Naive thymus-derived CD4-positive, alpha-beta T cell (primary cell): ENCODE results near the gene CCDC192. TPM values are rescaled to one million over a fixed set of nuclear protein-coding genes. Genes with fewer than 3 reads are reported as not detected.
"Not testable (repeated sequence)": the region's sequence is repeated elsewhere in the genome, so short reads cannot be mapped to it uniquely, and the experiment has no call there.

Experiments
- ATAC-seq: fragments of 150-1000 bp; cut with Tn5 transposase; 2 replicates; pipeline ENCODE4 v1.10.0; 2021; ENCODE audit warnings: mild to moderate bottlenecking, moderate library complexity
- CTCF ChIA-PET: fragments of 350-600 bp; sonication (Branson Sonifier 250); formaldehyde crosslinking; loops from one replicate; lab custom pipeline; 2021; ENCODE audit warnings: antibody characterized with exemption; lab: Charles Lee
- POLR2A ChIA-PET: fragments of 350-600 bp; sonication (Branson Sonifier 250); formaldehyde crosslinking; loops from one replicate; lab custom pipeline; 2021; ENCODE audit warnings: antibody characterized with exemption, inconsistent platforms; lab: Charles Lee
- DNase-seq, 9 donors: peaks; one replicate each; pipeline versions ENCODE4 v3.0.0 to v3.0.0-alpha.2; 2020 to 2022; ENCODE audit warnings: mixed read lengths in 1 of 9
- H3K27ac ChIP-seq: one replicate; pipeline ENCODE4 v1.7.0; 2013; ENCODE audit warnings: mild to moderate bottlenecking, low read depth, low read length, moderate library complexity
- H3K27me3 ChIP-seq, 2 donors: one replicate each; pipeline ENCODE4 v1.7.0; 2013; ENCODE audit warnings: low read length in 2 of 2, mild to moderate bottlenecking in 2 of 2, moderate library complexity in 2 of 2; ENCODE audit not compliant: control insufficient read depth in 2 of 2, insufficient read depth in 2 of 2
- H3K36me3 ChIP-seq, 3 experiments: 1 replicate in 2 of 3; 2 replicates in 1 of 3; pipeline ENCODE4 v1.7.0; 2013; ENCODE audit warnings: low read length in 3 of 3, mild to moderate bottlenecking in 3 of 3, moderate library complexity in 1 of 3; ENCODE audit not compliant: insufficient read depth in 3 of 3, control insufficient read depth in 2 of 3
- H3K4me1 ChIP-seq, 2 donors: one replicate each; pipeline ENCODE4 v1.7.0; 2013; ENCODE audit warnings: low read length in 2 of 2, mild to moderate bottlenecking in 2 of 2, moderate library complexity in 1 of 2; ENCODE audit not compliant: control insufficient read depth in 2 of 2, insufficient read depth in 2 of 2
- H3K4me3 ChIP-seq: 2 replicates; pipeline ENCODE4 v1.7.0; 2013; ENCODE audit warnings: mild to moderate bottlenecking, low read length
- H3K9me3 ChIP-seq, 3 experiments: 1 replicate in 2 of 3; 2 replicates in 1 of 3; pipeline ENCODE4 v1.7.0; 2013; ENCODE audit warnings: low read length in 3 of 3; ENCODE audit not compliant: control insufficient read depth in 2 of 3
- H3K27ac Mint-ChIP-seq, 9 donors: one replicate each; pipeline ENCODE4 v1.8.0; 2020 to 2022; ENCODE audit warnings: mixed read lengths in 9 of 9, mild to moderate bottlenecking in 8 of 9, moderate library complexity in 5 of 9, inconsistent platforms in 2 of 9
- H3K27me3 Mint-ChIP-seq, 5 donors: one replicate each; pipeline ENCODE4 v1.8.0; 2021 to 2022; ENCODE audit warnings: mixed read lengths in 5 of 5, mild to moderate bottlenecking in 1 of 5
- H3K36me3 Mint-ChIP-seq, 5 donors: one replicate each; pipeline ENCODE4 v1.8.0; 2020 to 2022; ENCODE audit warnings: mixed read lengths in 5 of 5, mild to moderate bottlenecking in 3 of 5, inconsistent platforms in 1 of 5
- H3K4me1 Mint-ChIP-seq, 7 donors: one replicate each; pipeline ENCODE4 v1.8.0; 2020 to 2022; ENCODE audit warnings: mixed read lengths in 7 of 7, mild to moderate bottlenecking in 3 of 7, inconsistent platforms in 1 of 7
- H3K4me3 Mint-ChIP-seq, 10 donors: one replicate each; pipeline ENCODE4 v1.8.0; 2020 to 2022; ENCODE audit warnings: mild to moderate bottlenecking in 10 of 10, mixed read lengths in 10 of 10, moderate library complexity in 6 of 10, inconsistent platforms in 2 of 10
- H3K9me3 Mint-ChIP-seq, 11 donors: one replicate each; pipeline ENCODE4 v1.8.0; 2020 to 2022; ENCODE audit warnings: mixed read lengths in 11 of 11, mild to moderate bottlenecking in 4 of 11, inconsistent platforms in 1 of 11, moderate library complexity in 1 of 11
- intact Hi-C, 2 donors: fragments of 100-400 bp; cut with micrococcal nuclease; formaldehyde crosslinking; loops; one replicate each; pipeline ENCODE4 v1.15.1; 2023
- polyA plus RNA-seq, 2 donors: library from polyadenylated mRNA; unstranded; fragments of 300-500 nt; fragmentation: Illumina TruSeq; gene quantifications; one replicate each; pipeline ENCODE4 v1.2.3, GENCODE V29; 2021
- total RNA-seq, 6 experiments: library from RNA in 5 of 6; stranded (reverse) in 5 of 6; gene quantifications; 1 replicate in 5 of 6; 2 replicates in 1 of 6; pipeline ENCODE4 v1.2.3 and lab custom pipeline; 2021 to 2026

CCDC192 gene
- total and polyA plus RNA-seq, 7 experiments from 2014 or later = not detected

GRCh38 chr5:127667926-127668325, 35.3 kb upstream of the CCDC192 start:
- Histone ChIP-seq H3K27me3 (no peaks in the 10 kb centered on the region), H3K4me3 (no peak overlapping the region), H3K36me3 (no peaks in the 10 kb centered on the region), H3K9me3 (no peaks in the 10 kb centered on the region), H3K27ac (no peak overlapping the region), H3K4me1 (no peaks in the 10 kb centered on the region)
- Mint-ChIP-seq H3K36me3 (no peaks in the 10 kb centered on the region), H3K9me3 (no peaks in the 10 kb centered on the region), H3K27ac (no peak overlapping the region), H3K4me1 (no peaks in the 10 kb centered on the region), H3K4me3 (no peak overlapping the region), H3K27me3 (peaks cover 0 to 12% (median 5%) of the 10 kb centered on the region in 5 donors)
- DNase-seq (no peak), ATAC-seq (no peak)
- intact Hi-C loops = no loop called here
- CTCF ChIA-PET = no interaction called here
- POLR2A ChIA-PET = no interaction called here

GRCh38 chr5:127671218-127671617, 32.0 kb upstream of the CCDC192 start:
- H3K27me3 ChIP-seq = no peaks in the 10 kb centered on the region
- no peak overlapping the region for H3K27ac ChIP-seq
- Mint-ChIP-seq H3K27ac (no peak overlapping the region), H3K27me3 (peaks cover 0 to 12% (median 5%) of the 10 kb centered on the region in 5 donors), H3K4me1 (no peaks in the 10 kb centered on the region), H3K9me3 (peaks cover 0 to 4% (median 0%) of the 10 kb centered on the region in 11 donors), H3K4me3 (no peak overlapping the region), H3K36me3 (no peaks in the 10 kb centered on the region)
- POLR2A ChIA-PET = no interaction called here
- intact Hi-C loops = no loop called here
- H3K9me3 ChIP-seq = no peaks in the 10 kb centered on the region
- CTCF ChIA-PET = no interaction called here
- H3K36me3 ChIP-seq = no peaks in the 10 kb centered on the region
- no peaks in the 10 kb centered on the region for H3K4me1 ChIP-seq
- H3K4me3 ChIP-seq = no peak overlapping the region
- no peak for ATAC-seq
- no peak for DNase-seq

GRCh38 chr5:127673117-127673800, 29.9 kb upstream of the CCDC192 start:
- CTCF ChIA-PET = no interaction called here
- Histone ChIP-seq H3K27me3 (no peaks in the 10 kb centered on the region), H3K9me3 (no peaks in the 10 kb centered on the region), H3K27ac (no peak overlapping the region), H3K4me3 (no peak overlapping the region), H3K4me1 (no peaks in the 10 kb centered on the region), H3K36me3 (no peaks in the 10 kb centered on the region)
- Mint-ChIP-seq H3K9me3 (peaks cover 0 to 4% (median 0%) of the 10 kb centered on the region in 11 donors), H3K4me3 (no peak overlapping the region), H3K36me3 (peaks cover 0 to 3% (median 0%) of the 10 kb centered on the region in 5 donors), H3K4me1 (no peaks in the 10 kb centered on the region), H3K27me3 (peaks cover 0 to 12% (median 5%) of the 10 kb centered on the region in 5 donors), H3K27ac (no peak overlapping the region)
- ATAC-seq (no peak), DNase-seq (no peak)
- intact Hi-C loops = no loop called here
- POLR2A ChIA-PET = no interaction called here

GRCh38 chr5:127676951-127677350, 26.2 kb upstream of the CCDC192 start:
- CTCF ChIA-PET, H3K27me3 ChIP-seq, H3K4me1 ChIP-seq, H3K4me3 Mint-ChIP-seq, H3K4me1 Mint-ChIP-seq, H3K36me3 Mint-ChIP-seq, H3K4me3 ChIP-seq, intact Hi-C loops, H3K9me3 ChIP-seq, H3K27ac ChIP-seq, POLR2A ChIA-PET, H3K36me3 ChIP-seq, H3K27ac Mint-ChIP-seq, H3K27me3 Mint-ChIP-seq, H3K9me3 Mint-ChIP-seq, ATAC-seq, DNase-seq: not testable (repeated sequence)

DNA sequence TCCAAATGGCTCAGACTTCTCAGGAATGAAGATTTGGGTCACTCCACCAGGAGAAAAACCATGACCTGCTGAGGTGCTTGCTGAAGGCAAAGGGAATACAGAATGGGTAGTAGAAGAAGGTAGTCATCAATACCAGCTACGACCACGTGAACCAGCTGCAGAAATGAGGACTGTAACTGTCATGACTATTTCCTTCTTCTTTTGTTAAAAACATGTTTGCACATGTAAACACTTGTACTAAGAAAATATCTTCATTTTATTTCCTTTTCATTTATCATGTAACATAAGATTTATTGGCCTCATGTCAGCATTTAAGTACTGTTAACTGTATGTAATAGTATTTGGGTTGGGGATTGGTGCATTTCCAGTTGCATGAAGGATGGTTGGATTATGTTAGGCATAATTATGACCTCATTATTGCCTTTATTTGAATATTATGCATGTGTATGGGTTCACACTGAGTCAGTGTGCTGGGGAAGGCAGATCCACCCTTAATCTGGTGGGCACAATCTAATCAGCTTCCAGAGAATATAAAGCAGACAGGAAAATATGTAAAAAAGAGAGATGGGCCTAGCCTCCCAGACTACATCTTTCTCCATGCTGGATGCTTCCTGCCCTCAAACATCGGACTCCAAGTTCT, 23.4 kb upstream of the CCDC192 start:
- peaks cover 0 to 17% (median 4%) of the 10 kb centered on the region in 5 donors for H3K27me3 Mint-ChIP-seq
- CTCF ChIA-PET, H3K4me1 ChIP-seq, intact Hi-C loops, H3K4me3 ChIP-seq, H3K4me3 Mint-ChIP-seq, POLR2A ChIA-PET, DNase-seq, H3K9me3 ChIP-seq, H3K36me3 ChIP-seq, H3K9me3 Mint-ChIP-seq, H3K27me3 ChIP-seq, H3K36me3 Mint-ChIP-seq, H3K4me1 Mint-ChIP-seq, H3K27ac Mint-ChIP-seq, ATAC-seq, H3K27ac ChIP-seq: not testable (repeated sequence)

DNA sequence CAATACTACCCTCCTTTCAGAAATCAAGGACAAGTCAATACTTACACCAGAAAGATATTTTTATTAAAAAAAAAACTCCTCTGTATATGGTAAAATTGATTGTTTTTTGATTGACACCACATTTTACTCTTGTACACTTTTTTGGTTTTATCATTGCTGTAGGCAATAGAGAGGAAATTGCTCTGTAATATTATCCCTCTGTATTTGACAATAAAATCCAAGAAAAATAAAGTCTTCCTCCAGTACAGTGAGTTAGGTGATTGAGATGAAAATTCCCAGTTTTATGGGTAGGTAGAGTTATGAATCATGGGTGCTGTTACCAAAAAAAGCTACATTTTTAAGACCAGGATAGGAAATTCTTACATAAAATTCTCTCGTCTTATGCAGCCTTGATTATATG, 22.6 kb upstream of the CCDC192 start:
- H3K4me1 Mint-ChIP-seq = no peaks in the 10 kb centered on the region
- Histone ChIP-seq H3K4me3 (no peak overlapping the region), H3K4me1 (no peaks in the 10 kb centered on the region), H3K27me3 (no peaks in the 10 kb centered on the region), H3K36me3 (no peaks in the 10 kb centered on the region), H3K9me3 (no peaks in the 10 kb centered on the region), H3K27ac (no peak overlapping the region)
- no peak overlapping the region for H3K4me3 Mint-ChIP-seq
- H3K27me3 Mint-ChIP-seq = peaks cover 0 to 17% (median 4%) of the 10 kb centered on the region in 5 donors
- ChIA-PET CTCF (no interaction called here), POLR2A (no interaction called here)
- intact Hi-C loops = no loop called here
- H3K9me3 Mint-ChIP-seq = peaks cover 0 to 4% (median 0%) of the 10 kb centered on the region in 11 donors
- ATAC-seq (no peak), DNase-seq (no peak)
- peaks cover 0 to 4% (median 0%) of the 10 kb centered on the region in 5 donors for H3K36me3 Mint-ChIP-seq
- no peak overlapping the region for H3K27ac Mint-ChIP-seq

- peaks cover 0 to 3% (median 0%) of the 10 kb centered on the region in 5 donors for H3K36me3 Mint-ChIP-seq
- H3K9me3 Mint-ChIP-seq = peaks cover 0 to 4% (median 0%) of the 10 kb centered on the region in 11 donors
- Histone ChIP-seq H3K27me3 (no peaks in the 10 kb centered on the region), H3K27ac (no peak overlapping the region), H3K4me3 (no peak overlapping the region), H3K4me1 (no peaks in the 10 kb centered on the region), H3K9me3 (no peaks in the 10 kb centered on the region), H3K36me3 (no peaks in the 10 kb centered on the region)
- no peak overlapping the region for H3K27ac Mint-ChIP-seq
- POLR2A ChIA-PET = no interaction called here
- DNase-seq (no peak), ATAC-seq (no peak)
- no peaks in the 10 kb centered on the region for H3K4me1 Mint-ChIP-seq
- no peak overlapping the region for H3K4me3 Mint-ChIP-seq
- peaks cover 0 to 17% (median 4%) of the 10 kb centered on the region in 5 donors for H3K27me3 Mint-ChIP-seq
- intact Hi-C loops = no loop called here
- CTCF ChIA-PET = no interaction called here
Measured at GRCh38 chr5:127683008-127683407, 20.2 kb upstream of the CCDC192 start.
